BE2C (cell line): ENCODE measurements around the gene BRAT1.
A peak's percentile ranks its signal among the peaks of the same experiment; 100 is the strongest.

Experiments used
- DNase-seq: peaks from one replicate; pipeline ENCODE4 v3.0.0-alpha.2; 2020
- H3K27me3 ChIP-seq: fragments of 250-450 bp; sonication (Bioruptor Pico); 2 replicates; pipeline ENCODE4 v1.5.1; 2020; ENCODE audit warnings: mild to moderate bottlenecking
- H3K36me3 ChIP-seq: fragments of 250-450 bp; sonication (Bioruptor Pico); 2 replicates; pipeline ENCODE4 v1.5.1; 2020; ENCODE audit warnings: mild to moderate bottlenecking
- H3K4me1 ChIP-seq: fragments of 250-450 bp; sonication (Bioruptor Pico); 2 replicates; pipeline ENCODE4 v1.5.1; 2020
- H3K4me3 ChIP-seq: 2 replicates; pipeline ENCODE4 v1.5.1; 2011; ENCODE audit warnings: low read depth, low read length
- H3K9me3 ChIP-seq: fragments of 250-450 bp; sonication (Bioruptor Pico); 2 replicates; pipeline ENCODE4 v1.5.1; 2020
- CTCF ChIP-seq: IDR thresholded peaks from 2 replicates; pipeline ENCODE4 v1.5.1; 2012; ENCODE audit warnings: mild to moderate bottlenecking, low read depth, low read length

Gene BRAT1

GRCh38 chr7:2517026-2517425 lies 38.3 kb downstream of the BRAT1 start:
- no peaks in the 10 kb centered on the region for H3K36me3 ChIP-seq
- no peak for TF ChIP-seq CTCF
- no peaks in the 10 kb centered on the region for H3K27me3 ChIP-seq
- H3K4me1 ChIP-seq, result peaks cover 39% of the 10 kb centered on the region
- DNase-seq, result no peak
- H3K4me3 ChIP-seq, result no peak overlapping the region
- no peaks in the 10 kb centered on the region for H3K9me3 ChIP-seq

GRCh38 chr7:2516194-2516555 lies 39.1 kb downstream of the BRAT1 start:
- Histone ChIP-seq H3K4me1 (peaks cover 41% of the 10 kb centered on the region), H3K27me3 (no peaks in the 10 kb centered on the region), H3K9me3 (no peaks in the 10 kb centered on the region), H3K36me3 (no peaks in the 10 kb centered on the region), H3K4me3 (no peak overlapping the region)
- DNase-seq, result no peak
- no peak for TF ChIP-seq CTCF

GRCh38 chr7:2515424-2516193 lies 39.7 kb downstream of the BRAT1 start:
- Histone ChIP-seq H3K9me3 (no peaks in the 10 kb centered on the region), H3K4me3 (no peak overlapping the region), H3K36me3 (no peaks in the 10 kb centered on the region), H3K4me1 (peaks cover 45% of the 10 kb centered on the region), H3K27me3 (no peaks in the 10 kb centered on the region)
- no peak for DNase-seq
- TF ChIP-seq CTCF, result no peak

- Histone ChIP-seq H3K4me3 (no peak overlapping the region), H3K4me1 (peaks cover 45% of the 10 kb centered on the region), H3K36me3 (no peaks in the 10 kb centered on the region), H3K27me3 (no peaks in the 10 kb centered on the region), H3K9me3 (no peaks in the 10 kb centered on the region)
- no peak for DNase-seq
- TF ChIP-seq CTCF, result no peak
Measured at GRCh38 chr7:2514473-2515423, 40.6 kb downstream of the BRAT1 start.

GRCh38 chr7:2513702-2514101 lies 41.6 kb downstream of the BRAT1 start:
- H3K36me3 ChIP-seq, result no peaks in the 10 kb centered on the region
- TF ChIP-seq CTCF, result 0 out of 2 replicates have a peak, but pooled peaks have one; percentile 20
- H3K27me3 ChIP-seq, result no peaks in the 10 kb centered on the region
- H3K4me3 ChIP-seq, result no peak overlapping the region
- peak; percentile 96 for DNase-seq
- H3K9me3 ChIP-seq, result no peaks in the 10 kb centered on the region
- peaks cover 51% of the 10 kb centered on the region for H3K4me1 ChIP-seq
